NB4 (cell line): ENCODE results near the gene SSBP1.

Source experiments
- MYC ChIP-seq: IDR thresholded peaks from 2 replicates; pipeline ENCODE4 v1.6.1; 2011; ENCODE audit warnings: low read depth, low read length
- POLR2A ChIP-seq: IDR thresholded peaks from 2 replicates; pipeline ENCODE4 v1.6.1; 2011; ENCODE audit warnings: mild to moderate bottlenecking; ENCODE audit not compliant: insufficient read length; ENCODE audit errors: extremely low read depth
- TF ChIP-seq, protein P1 (sequence below): IDR thresholded peaks from one replicate; pipeline ENCODE4 v1.5.1; 2012; ENCODE audit warnings: low read depth, low read length

DNA sequence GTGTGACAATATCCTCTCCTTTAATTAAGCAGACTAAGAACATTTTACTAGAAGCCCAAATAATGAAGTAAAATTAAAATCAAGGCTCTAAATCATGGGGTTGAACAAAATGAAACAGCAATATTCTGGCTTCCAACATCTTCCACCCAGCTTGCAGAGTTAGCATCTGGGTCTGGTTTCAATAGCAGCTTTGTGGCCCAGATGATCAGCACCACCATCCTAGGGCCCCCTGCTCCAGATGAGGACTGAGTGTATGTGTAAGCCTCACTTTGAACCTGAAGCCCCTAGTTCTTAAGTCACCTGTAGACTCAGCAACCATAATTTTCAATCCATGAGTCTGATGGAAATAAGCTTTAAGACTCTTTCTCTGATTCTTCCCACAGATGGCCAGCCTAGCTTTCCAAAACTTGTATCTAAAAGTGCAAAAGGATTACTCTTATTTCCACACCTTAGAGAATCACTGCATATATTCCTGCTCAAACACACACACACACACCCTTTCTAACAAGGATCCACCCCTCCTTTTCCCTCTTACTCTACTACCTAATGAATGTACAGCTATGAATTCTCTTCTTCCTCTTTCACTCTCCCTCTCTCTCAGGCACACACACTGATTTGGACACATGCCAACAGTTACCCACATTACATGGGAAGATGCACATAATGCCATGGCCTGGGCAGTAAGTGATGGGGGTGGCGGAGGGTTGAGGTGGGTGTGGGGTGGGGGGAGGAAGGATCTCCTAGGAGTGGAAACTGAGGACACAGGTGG is 39.7 kb upstream of the SSBP1 start:
- TF ChIP-seq, protein P1, sequence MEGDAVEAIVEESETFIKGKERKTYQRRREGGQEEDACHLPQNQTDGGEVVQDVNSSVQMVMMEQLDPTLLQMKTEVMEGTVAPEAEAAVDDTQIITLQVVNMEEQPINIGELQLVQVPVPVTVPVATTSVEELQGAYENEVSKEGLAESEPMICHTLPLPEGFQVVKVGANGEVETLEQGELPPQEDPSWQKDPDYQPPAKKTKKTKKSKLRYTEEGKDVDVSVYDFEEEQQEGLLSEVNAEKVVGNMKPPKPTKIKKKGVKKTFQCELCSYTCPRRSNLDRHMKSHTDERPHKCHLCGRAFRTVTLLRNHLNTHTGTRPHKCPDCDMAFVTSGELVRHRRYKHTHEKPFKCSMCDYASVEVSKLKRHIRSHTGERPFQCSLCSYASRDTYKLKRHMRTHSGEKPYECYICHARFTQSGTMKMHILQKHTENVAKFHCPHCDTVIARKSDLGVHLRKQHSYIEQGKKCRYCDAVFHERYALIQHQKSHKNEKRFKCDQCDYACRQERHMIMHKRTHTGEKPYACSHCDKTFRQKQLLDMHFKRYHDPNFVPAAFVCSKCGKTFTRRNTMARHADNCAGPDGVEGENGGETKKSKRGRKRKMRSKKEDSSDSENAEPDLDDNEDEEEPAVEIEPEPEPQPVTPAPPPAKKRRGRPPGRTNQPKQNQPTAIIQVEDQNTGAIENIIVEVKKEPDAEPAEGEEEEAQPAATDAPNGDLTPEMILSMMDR, result no peak
- TF ChIP-seq POLR2A (no peak), MYC (no peak)
